Esophagus muscularis mucosa (tissue), 3 donors: ENCODE results near the gene LBHD1.

Experiments
- POLR2A ChIP-seq: fragments of 450-650 bp; IDR thresholded peaks from one replicate; pipeline ENCODE4 v1.6.1; 2017; ENCODE audit warnings: antibody characterized with exemption, moderate library complexity, mild to moderate bottlenecking, low read depth
- TF ChIP-seq, protein P1 (sequence below), 3 experiments: fragments of 200-600 bp in 2 of 3; fragments of 450-650 bp in 1 of 3; sonication (generic) in 2 of 3; IDR thresholded peaks; one replicate each; pipeline ENCODE4 v1.5.1; 2017 to 2019; ENCODE audit warnings: antibody characterized with exemption in 3 of 3, mild to moderate bottlenecking in 2 of 3, moderate library complexity in 1 of 3

DNA sequence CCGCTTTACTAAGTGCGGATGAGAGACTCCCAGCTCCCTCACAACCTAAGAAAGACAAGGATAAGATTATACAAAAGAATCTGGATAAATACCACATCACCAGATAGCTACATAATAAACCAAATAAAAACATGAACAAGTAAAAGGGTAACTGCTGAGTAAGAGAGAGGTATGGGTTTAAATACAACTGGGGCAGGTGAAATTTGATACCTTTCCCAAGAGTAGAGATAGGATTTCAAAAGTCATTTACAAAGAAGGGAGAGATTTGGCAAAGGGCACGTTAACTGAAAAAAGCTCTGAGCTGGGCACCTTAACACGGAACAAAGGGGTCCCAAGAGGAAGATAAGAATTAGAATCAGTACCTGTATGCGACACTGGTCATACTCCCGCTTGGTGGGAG is 5.1 kb upstream of the LBHD1 start:
- TF ChIP-seq, protein P1, sequence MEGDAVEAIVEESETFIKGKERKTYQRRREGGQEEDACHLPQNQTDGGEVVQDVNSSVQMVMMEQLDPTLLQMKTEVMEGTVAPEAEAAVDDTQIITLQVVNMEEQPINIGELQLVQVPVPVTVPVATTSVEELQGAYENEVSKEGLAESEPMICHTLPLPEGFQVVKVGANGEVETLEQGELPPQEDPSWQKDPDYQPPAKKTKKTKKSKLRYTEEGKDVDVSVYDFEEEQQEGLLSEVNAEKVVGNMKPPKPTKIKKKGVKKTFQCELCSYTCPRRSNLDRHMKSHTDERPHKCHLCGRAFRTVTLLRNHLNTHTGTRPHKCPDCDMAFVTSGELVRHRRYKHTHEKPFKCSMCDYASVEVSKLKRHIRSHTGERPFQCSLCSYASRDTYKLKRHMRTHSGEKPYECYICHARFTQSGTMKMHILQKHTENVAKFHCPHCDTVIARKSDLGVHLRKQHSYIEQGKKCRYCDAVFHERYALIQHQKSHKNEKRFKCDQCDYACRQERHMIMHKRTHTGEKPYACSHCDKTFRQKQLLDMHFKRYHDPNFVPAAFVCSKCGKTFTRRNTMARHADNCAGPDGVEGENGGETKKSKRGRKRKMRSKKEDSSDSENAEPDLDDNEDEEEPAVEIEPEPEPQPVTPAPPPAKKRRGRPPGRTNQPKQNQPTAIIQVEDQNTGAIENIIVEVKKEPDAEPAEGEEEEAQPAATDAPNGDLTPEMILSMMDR (IDR thresholded peaks at IDR 0.05), result no peak
- no peak for TF ChIP-seq POLR2A
